HG02759 (cell line): ENCODE measurements around the gene OPCML.

Experiments used
- ATAC-seq: cut with Tn5 transposase; IDR thresholded peaks from one replicate; pipeline ENCODE4 v1.9.1; 2021; ENCODE audit warnings: mild to moderate bottlenecking, moderate library complexity; ENCODE audit not compliant: unreplicated experiment

OPCML gene

GRCh38 chr11:133048270-133048669 is 484.0 kb downstream of the OPCML start:
- no peak for ATAC-seq

- no peak for ATAC-seq
Observed at GRCh38 chr11:133047771-133048115, 484.6 kb downstream of the OPCML start.

DNA sequence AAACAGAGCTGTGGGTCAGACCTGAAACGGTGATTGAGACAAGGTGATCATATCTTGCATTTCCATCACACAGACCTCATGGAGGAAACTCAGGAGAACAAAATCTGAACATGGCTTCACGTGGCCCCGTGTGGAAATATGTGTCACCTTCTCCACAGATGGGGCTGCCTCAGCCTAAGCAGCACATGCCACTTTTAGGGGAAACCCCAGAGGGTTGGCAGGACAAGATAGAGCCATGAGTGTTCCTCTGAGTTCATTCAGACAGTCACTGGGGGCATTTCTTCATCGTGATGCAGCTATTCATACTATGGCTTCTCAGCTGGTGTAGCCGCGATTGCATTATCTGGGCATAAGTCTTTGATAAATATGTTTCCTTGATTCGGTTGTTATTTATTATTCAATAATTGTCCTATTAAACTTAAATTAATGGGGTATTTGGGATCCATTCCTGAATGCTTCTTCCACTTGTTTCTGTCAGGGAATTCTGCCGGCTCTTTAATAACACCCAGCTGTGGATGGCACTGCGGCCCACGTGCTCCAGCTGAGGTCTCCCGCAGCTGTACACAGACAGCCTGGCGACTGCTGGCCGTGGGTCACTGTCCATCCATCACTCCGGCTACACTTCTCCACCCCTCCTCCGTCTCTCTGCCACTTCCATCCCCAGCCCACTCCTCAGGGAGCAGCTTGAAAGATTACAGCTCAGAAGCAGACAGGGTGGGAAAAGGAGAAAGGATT is 485.1 kb downstream of the OPCML start:
- ATAC-seq: no peak

GRCh38 chr11:133046252-133046651 is 486.0 kb downstream of the OPCML start:
- no peak for ATAC-seq

- ATAC-seq: no peak
Observed at GRCh38 chr11:133041928-133042882, 490.1 kb downstream of the OPCML start.

DNA sequence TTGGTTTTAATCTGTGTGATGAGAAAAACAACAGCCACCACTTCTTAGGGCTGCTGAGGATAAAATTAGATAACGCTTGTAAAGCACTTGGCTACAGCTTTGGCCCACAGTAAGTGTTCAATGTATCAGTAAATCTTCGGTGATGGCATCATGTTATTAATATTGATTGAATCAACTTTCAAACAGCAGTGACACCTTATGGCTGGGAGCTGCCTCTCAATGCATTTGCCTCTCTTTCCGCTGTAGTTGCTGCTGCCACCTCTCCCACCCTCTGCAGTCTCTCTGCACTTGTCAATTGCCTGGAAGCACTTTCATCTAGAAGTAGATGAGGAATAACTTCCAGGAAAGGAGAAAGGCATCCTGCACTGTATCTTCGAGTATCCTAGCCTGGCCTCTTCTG is 491.1 kb downstream of the OPCML start:
- ATAC-seq: no peak

DNA sequence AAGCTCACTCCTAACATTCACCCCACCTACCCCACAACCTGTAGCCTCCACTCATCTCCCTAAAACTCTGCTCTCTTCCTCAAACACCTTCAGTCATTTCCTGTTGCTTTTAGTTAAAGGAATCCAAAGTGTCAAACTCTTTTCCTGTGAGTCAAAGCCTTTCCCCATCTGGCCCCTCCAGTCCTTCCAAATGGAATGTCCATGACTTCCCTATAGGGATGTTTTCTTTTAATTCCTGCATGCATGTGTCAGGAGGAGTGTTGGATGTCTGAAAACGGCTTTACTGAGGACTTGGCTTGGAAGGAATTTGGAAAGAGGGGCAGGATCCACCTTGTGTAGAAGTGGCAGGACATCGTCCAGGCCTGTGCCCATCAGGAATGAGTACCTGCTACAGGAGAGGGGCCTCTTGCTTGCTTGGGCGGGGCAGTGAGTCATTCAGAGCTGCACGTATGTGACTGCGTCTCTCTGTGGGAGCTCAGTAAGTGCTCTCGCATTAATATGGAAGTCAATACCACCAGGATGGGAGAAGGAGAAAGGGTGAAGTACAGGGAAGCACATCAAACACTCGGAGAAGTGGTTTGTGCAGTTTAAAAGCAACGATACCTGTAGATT is 491.9 kb downstream of the OPCML start:
- ATAC-seq: no peak

DNA sequence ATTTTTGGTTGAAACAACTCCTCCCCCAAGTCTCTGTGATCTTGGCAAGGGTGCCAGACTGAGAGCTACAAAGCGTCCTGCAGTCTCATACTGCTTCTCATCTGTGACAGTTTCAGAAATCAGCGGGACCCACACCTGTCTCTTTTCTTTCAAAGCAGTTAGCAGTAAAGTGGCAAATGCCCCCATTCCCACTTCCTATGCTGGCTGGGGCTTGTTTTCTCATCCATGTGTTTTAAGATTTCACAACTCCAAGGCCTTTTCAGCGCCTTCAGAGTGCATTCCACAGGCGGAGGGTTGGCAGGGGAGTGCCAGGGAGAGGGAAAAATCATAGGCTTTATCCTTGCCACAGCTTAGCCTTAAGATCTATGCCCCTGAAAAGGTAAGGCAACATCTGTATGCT is 493.5 kb downstream of the OPCML start:
- ATAC-seq: no peak

DNA sequence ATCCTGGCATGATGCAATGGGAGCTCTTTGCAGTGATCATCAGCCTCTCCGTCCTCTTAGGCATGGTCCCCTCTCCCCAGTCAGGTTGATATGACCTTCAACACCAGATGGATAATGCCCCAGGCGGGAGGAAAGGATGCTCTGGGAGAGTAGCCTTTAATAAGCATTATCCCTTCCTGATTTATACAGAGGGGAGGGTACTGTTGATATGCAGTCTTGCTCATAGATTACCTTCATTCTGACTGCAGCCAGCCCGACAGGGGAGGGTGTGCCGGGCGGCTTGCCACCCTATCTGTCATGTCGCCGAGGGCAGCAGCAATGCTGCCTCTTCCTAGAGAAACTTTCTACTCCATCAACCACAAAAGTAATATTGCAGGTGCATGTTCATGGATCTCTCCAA is 497.4 kb downstream of the OPCML start:
- ATAC-seq: no peak

DNA sequence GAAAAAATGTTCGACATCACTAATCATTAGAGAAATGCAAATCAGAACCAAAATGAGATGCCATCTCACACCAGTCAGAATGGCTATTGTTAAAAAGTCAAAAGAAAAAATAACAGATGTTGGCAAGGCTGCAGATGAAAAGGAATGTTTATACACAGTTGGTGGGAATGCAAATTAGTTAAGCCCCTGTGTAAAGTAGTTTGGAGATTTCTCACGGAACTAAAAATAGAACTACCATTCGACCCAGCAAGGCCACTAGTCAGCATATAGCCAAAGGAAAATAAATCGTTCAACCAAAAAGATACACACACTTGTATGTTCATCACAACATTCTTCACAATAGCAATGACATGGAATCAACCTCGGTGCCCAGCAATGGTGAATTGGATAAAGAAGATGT is 503.2 kb downstream of the OPCML start:
- no peak for ATAC-seq

DNA sequence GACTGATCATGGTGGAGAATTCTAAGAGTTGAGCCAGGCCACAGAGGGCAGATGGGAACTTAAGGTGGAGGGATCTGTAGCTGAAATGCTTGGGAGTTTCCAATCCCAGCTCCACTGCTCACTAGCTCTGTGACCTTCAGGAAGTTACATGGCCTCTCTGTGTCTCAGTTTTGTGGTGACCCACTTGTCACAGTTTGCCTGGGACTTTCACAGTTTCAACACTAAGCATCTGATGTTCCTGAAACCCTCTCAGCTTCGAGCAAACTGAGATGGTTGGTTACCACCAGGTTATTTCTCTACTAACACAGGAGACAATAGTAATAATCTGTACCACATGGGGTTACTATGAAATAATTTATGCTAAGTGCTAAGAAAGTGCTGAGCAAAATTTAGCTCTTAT is 505.3 kb downstream of the OPCML start:
- ATAC-seq: no peak

DNA sequence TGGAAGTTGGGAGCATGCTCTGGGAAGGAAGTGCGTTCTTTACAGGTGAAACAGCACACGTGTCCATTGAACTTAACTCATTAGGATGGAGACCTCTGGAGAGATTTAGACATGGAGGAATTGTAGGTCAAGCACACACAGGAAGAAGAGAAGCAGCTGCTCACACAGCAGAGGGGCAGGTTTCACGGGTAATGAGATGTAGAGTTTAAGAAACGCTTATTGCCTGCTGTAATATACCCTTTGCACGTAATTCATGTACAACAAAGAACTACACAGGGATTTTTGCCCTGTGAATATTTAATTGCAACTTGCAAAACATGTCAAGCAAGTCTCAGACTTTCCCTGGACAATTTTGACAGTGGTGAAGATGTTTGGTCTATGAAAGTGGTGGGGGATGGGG is 508.0 kb downstream of the OPCML start:
- no peak for ATAC-seq

DNA sequence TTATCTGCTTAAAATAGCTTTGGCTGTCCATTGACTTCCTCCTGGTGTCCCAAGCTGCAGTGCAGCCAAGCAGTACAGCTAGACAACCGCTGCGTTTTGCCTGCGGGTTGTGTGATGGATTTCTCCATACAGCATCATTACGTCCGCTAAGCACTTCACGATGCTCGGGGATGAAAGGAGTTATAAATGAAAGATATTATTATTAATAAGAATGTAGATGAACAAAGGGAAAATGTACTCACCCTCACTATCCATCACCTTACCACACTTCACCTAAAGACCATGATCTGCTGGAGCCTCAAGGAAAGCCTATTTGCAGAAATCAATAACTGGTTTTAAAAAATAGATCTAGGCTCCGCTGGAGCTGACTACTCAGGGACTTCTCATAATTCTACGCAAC is 509.1 kb downstream of the OPCML start:
- no peak for ATAC-seq

DNA sequence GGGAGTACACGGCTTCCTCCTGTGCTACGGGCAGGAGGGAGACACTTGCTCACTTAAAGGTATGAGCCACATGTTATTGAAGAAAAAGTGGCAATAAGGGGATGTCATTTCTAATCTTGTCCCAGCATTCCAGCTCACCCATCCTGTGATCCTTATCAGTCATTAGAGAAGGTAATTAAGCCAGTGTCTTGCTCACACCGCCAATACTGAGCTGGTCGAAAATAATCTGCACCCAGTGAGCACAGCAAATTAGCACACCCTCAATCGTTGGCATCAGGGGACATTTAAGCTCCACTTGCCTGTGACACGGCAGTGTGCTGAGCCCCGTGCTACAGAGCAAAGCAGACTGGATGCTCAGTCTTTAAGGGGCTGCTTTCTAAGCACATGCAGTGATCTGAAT is 510.7 kb downstream of the OPCML start:
- ATAC-seq: no peak

- no peak for ATAC-seq
Observed at GRCh38 chr11:133020372-133020714, 512.0 kb downstream of the OPCML start.

DNA sequence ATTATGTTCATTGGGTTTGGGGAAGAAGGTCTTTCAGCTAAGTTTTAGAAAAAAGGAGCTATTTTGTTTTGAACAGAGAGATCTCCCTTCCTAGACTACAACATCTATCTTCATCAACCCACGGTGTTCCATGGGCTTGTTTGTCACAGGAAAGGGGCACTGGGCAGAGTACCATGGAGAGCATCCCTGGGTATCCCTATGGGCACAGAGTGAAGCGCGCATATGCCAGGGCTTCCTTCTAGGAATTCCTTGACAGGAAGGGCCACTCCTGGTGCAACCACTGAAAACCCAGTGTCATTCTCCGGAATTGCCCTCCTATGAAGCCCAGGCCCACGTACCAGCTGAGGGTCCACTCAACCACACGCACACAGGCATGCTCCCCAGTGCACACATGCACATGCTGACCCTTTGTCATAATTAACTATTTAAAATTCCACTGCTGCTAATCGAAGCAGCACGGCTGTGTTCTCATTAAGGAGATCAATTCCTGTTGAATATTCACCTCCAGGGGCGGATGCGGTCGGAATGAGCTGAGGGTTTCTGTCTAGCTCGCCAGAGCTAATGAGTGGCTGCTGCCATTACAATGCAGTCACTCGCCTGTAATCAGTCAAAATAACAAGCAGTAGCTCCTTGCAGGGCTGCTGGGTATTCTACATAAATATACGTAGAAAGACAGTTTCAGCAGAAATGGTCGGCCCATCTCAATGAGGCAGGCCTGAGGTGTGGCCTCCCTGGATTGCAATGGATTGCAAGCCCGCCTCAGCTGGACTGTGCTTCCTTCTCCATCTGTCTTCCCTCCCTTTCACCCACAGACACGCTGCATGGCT is 512.5 kb downstream of the OPCML start:
- no peak for ATAC-seq

- ATAC-seq: no peak
Observed at GRCh38 chr11:133015457-133015856, 516.8 kb downstream of the OPCML start.

- no peak for ATAC-seq
Observed at GRCh38 chr11:133014337-133014736, 518.0 kb downstream of the OPCML start.

- no peak for ATAC-seq
Observed at GRCh38 chr11:133012803-133013202, 519.5 kb downstream of the OPCML start.

DNA sequence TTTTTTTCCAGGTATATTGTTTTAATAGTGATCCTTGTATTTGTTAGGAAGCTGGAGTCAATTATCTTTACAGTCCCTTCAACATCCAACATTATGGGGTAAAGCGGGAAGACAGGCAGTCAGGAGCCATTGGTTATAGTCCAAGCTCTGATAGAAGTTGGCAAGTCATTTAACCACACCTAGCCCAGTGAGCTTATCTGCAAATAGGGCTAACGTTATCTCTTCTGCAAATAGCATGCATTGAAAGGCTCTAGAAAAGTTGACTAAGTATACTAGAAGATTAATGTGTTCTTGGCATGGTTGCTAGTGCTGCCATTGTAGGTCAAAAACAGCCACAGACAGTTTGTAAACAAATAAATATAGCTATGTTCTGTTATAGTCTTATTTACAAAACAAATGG is 520.7 kb downstream of the OPCML start:
- no peak for ATAC-seq

GRCh38 chr11:133007027-133007584 is 525.2 kb downstream of the OPCML start:
- no peak for ATAC-seq
